H9 (cell line): ENCODE results near the gene FAM174A. TPM values are rescaled to one million over a fixed set of nuclear protein-coding genes. Genes with fewer than 3 reads are reported as not detected.

Experiments
- DNase-seq: peaks from one replicate; pipeline ENCODE4 v3.0.0-alpha.2; 2017
- H2AFZ ChIP-seq: one replicate; pipeline ENCODE4 v1.6.1; 2013; ENCODE audit warnings: mild to moderate bottlenecking, low read length, control low read depth, moderate library complexity
- H2AK5ac ChIP-seq: 2 replicates; pipeline ENCODE4 v1.6.1; 2013; ENCODE audit warnings: low read length, control low read depth, mixed read lengths; ENCODE audit not compliant: insufficient read length
- H2BK120ac ChIP-seq: one replicate; pipeline ENCODE4 v1.6.1; 2013; ENCODE audit warnings: low read depth, mild to moderate bottlenecking, low read length, control low read depth, inconsistent platforms; ENCODE audit not compliant: poor library complexity, severe bottlenecking
- H2BK12ac ChIP-seq: 2 replicates; pipeline ENCODE4 v1.6.1; 2013; ENCODE audit warnings: low read length, control low read depth, mixed read lengths, low read depth; ENCODE audit not compliant: insufficient read length
- H2BK15ac ChIP-seq: 2 replicates; pipeline ENCODE4 v1.6.1; 2013; ENCODE audit warnings: low read depth, low read length, control low read depth
- H2BK20ac ChIP-seq: one replicate; pipeline ENCODE4 v1.6.1; 2013; ENCODE audit warnings: low read depth, mild to moderate bottlenecking, low read length, control low read depth, inconsistent platforms; ENCODE audit not compliant: poor library complexity, severe bottlenecking
- H2BK5ac ChIP-seq: 2 replicates; pipeline ENCODE4 v1.6.1; 2013; ENCODE audit warnings: low read length, control low read depth, mixed read lengths; ENCODE audit not compliant: insufficient read length
- H3K14ac ChIP-seq: 2 replicates; pipeline ENCODE4 v1.6.1; 2013; ENCODE audit warnings: low read length, control low read depth; ENCODE audit not compliant: insufficient read depth
- H3K18ac ChIP-seq: 2 replicates; pipeline ENCODE4 v1.6.1; 2013; ENCODE audit warnings: low read depth, mild to moderate bottlenecking, mixed read lengths, low read length, control low read depth; ENCODE audit not compliant: insufficient read length
- H3K23ac ChIP-seq: 2 replicates; pipeline ENCODE4 v1.6.1; 2013; ENCODE audit warnings: low read length, control low read depth, mixed read lengths, low read depth; ENCODE audit not compliant: insufficient read length
- H3K23me2 ChIP-seq: 2 replicates; pipeline ENCODE4 v1.6.1; 2013; ENCODE audit warnings: low read depth, mild to moderate bottlenecking, mixed read lengths, low read length, control low read depth; ENCODE audit not compliant: insufficient read length, poor library complexity, severe bottlenecking
- H3K27ac ChIP-seq: 2 replicates; pipeline ENCODE4 v1.5.1; 2013; ENCODE audit warnings: low read length, control low read depth, mixed read lengths, low read depth; ENCODE audit not compliant: insufficient read length
- H3K27me3 ChIP-seq: 2 replicates; pipeline ENCODE4 v1.6.1; 2013; ENCODE audit warnings: low read length, control low read depth, inconsistent platforms; ENCODE audit not compliant: insufficient read depth
- H3K4ac ChIP-seq: 2 replicates; pipeline ENCODE4 v1.6.1; 2013; ENCODE audit warnings: low read depth, mild to moderate bottlenecking, control low read depth, inconsistent platforms, low read length, moderate library complexity
- H3K4me1 ChIP-seq: 2 replicates; pipeline ENCODE4 v1.6.1; 2013; ENCODE audit warnings: low read length, control low read depth, inconsistent platforms; ENCODE audit not compliant: insufficient read depth
- H3K4me2 ChIP-seq: 2 replicates; pipeline ENCODE4 v1.6.1; 2013; ENCODE audit warnings: low read length, control low read depth, mixed read lengths; ENCODE audit not compliant: insufficient read length, insufficient read depth
- H3K56ac ChIP-seq: 2 replicates; pipeline ENCODE4 v1.6.1; 2013; ENCODE audit warnings: low read depth, mild to moderate bottlenecking, mixed read lengths, low read length, control low read depth; ENCODE audit not compliant: insufficient read length
- H3K79me1 ChIP-seq: 2 replicates; pipeline ENCODE4 v1.6.1; 2013; ENCODE audit warnings: low read depth, mild to moderate bottlenecking, moderate library complexity, low read length, control low read depth, inconsistent platforms; ENCODE audit not compliant: insufficient read depth, poor library complexity, severe bottlenecking
- H3K79me2 ChIP-seq: 2 replicates; pipeline ENCODE4 v1.6.1; 2013; ENCODE audit warnings: low read length, control low read depth, inconsistent platforms; ENCODE audit not compliant: insufficient read depth
- H3K9ac ChIP-seq: 2 replicates; pipeline ENCODE4 v1.6.1; 2013; ENCODE audit warnings: low read length, control low read depth, mixed read lengths; ENCODE audit not compliant: insufficient read length; ENCODE audit errors: extremely low read depth
- H3K9me3 ChIP-seq: one replicate; pipeline ENCODE4 v1.6.1; 2013; ENCODE audit warnings: low read depth, low read length, inconsistent platforms; ENCODE audit not compliant: control insufficient read depth
- H3T11ph ChIP-seq: one replicate; pipeline ENCODE4 v1.6.1; 2013; ENCODE audit warnings: mild to moderate bottlenecking, low read length, control low read depth, inconsistent platforms
- H4K20me1 ChIP-seq: one replicate; pipeline ENCODE4 v1.6.1; 2013; ENCODE audit not compliant: control insufficient read depth, insufficient read length, insufficient read depth
- H4K5ac ChIP-seq: 2 replicates; pipeline ENCODE4 v1.6.1; 2013; ENCODE audit warnings: low read depth, mild to moderate bottlenecking, mixed read lengths, low read length, control low read depth; ENCODE audit not compliant: insufficient read length
- H4K8ac ChIP-seq: replicated peaks from 2 replicates; pipeline ENCODE4 v1.6.1; 2013; ENCODE audit warnings: low read length, control low read depth, mixed read lengths, low read depth; ENCODE audit not compliant: insufficient read length
- H4K91ac ChIP-seq: 2 replicates; pipeline ENCODE4 v1.6.1; 2013; ENCODE audit warnings: low read depth, mild to moderate bottlenecking, moderate library complexity, mixed read lengths, low read length, control low read depth; ENCODE audit not compliant: insufficient read length
- H3K27ac Mint-ChIP-seq, 3 experiments: 2 replicates in 2 of 3; 3 replicates in 1 of 3; pipeline ENCODE4 v1.8.0; 2020 to 2021; ENCODE audit warnings: mixed read lengths in 3 of 3, mild to moderate bottlenecking in 1 of 3, moderate library complexity in 1 of 3
- H3K27me3 Mint-ChIP-seq: 2 replicates; pipeline ENCODE4 v1.8.0; 2021; ENCODE audit warnings: low read depth, mild to moderate bottlenecking, moderate library complexity, mixed read lengths
- H3K36me3 Mint-ChIP-seq, 3 experiments: 2 replicates in 2 of 3; 3 replicates in 1 of 3; pipeline ENCODE4 v1.8.0; 2020 to 2021; ENCODE audit warnings: low read depth in 3 of 3, mixed read lengths in 3 of 3; ENCODE audit not compliant: insufficient read depth in 1 of 3
- H3K4me1 Mint-ChIP-seq, 2 experiments: 2 replicates each; pipeline ENCODE4 v1.8.0; 2020; ENCODE audit warnings: mixed read lengths in 2 of 2
- H3K4me3 Mint-ChIP-seq, 2 experiments: 2 replicates in 1 of 2; 3 replicates in 1 of 2; pipeline ENCODE4 v1.8.0; 2020 to 2021; ENCODE audit warnings: mild to moderate bottlenecking in 2 of 2, mixed read lengths in 2 of 2, moderate library complexity in 1 of 2
- H3K9me3 Mint-ChIP-seq, 2 experiments: 2 replicates in 1 of 2; 3 replicates in 1 of 2; pipeline ENCODE4 v1.8.0; 2020; ENCODE audit warnings: mild to moderate bottlenecking in 2 of 2, mixed read lengths in 2 of 2, moderate library complexity in 1 of 2
- WGBS: extraction: QIAGEN DNeasy Blood & Tissue Kit; methylation state at CpG from one replicate; pipeline ENCODE4 v1.1.7; 2013; ENCODE audit warnings: missing lambda C conversion rate, low lambda C conversion rate, mixed read lengths; ENCODE audit not compliant: insufficient read length; ENCODE audit errors: extremely low coverage; 5-methylcytosine and 5-hydroxymethylcytosine counted together
- total RNA-seq: library from RNA; stranded (reverse); gene quantifications from 2 replicates; pipeline ENCODE4 v1.2.1, GENCODE V29; 2021
- TF ChIP-seq, protein P1 (sequence below): fragments of 200-600 bp; sonication (generic); conservative IDR thresholded peaks from 3 replicates; pipeline ENCODE4 v1.8.0; 2021; ENCODE audit warnings: antibody characterized with exemption, mild to moderate bottlenecking

FAM174A gene
- total RNA-seq, 1 experiment from 2014 or later = 4.3 TPM

DNA sequence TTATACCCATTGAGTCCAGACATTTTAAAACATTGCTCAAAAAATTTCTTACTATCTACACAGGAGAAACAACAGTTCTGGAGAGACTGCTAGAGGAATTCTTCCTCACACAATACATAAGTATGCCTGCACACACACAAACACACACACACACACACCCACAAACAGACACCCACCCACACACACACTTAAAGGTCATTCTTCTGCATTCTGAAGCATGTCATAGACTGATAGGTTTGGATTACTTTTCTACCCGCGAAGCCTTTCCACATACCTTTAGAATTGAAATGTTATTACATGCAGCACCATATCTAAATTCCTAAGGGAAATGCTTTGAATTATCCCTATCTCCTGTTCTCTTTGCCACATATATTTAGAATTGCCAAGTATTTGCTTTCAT, 80.2 kb downstream of the FAM174A start:
- Histone ChIP-seq H3K23me2 (no peaks in the 10 kb centered on the region), H2BK20ac (no peak overlapping the region), H3K9me3 (no peaks in the 10 kb centered on the region), H2AFZ (no peak overlapping the region), H3T11ph (no peak overlapping the region), H3K27me3 (no peaks in the 10 kb centered on the region), H3K4me1 (no peaks in the 10 kb centered on the region), H3K23ac (no peak overlapping the region), H4K20me1 (no peaks in the 10 kb centered on the region), H3K79me1 (no peaks in the 10 kb centered on the region), H3K14ac (no peak overlapping the region), H2AK5ac (no peak overlapping the region), H4K91ac (no peak overlapping the region), H4K8ac (no peak overlapping the region), H2BK120ac (no peak overlapping the region), H2BK5ac (no peak overlapping the region), H2BK12ac (no peak overlapping the region), H3K9ac (no peak overlapping the region), H4K5ac (no peak overlapping the region), H3K4me2 (no peak overlapping the region), H2BK15ac (no peak overlapping the region), H3K4ac (no peak overlapping the region), H3K79me2 (no peaks in the 10 kb centered on the region), H3K56ac (no peak overlapping the region), H3K27ac (no peak overlapping the region), H3K18ac (no peak overlapping the region)
- Mint-ChIP-seq H3K27ac (no peak overlapping the region), H3K9me3 (peaks cover 0 to 7% of the 10 kb centered on the region in 2 experiments; a peak in 2 of 5 replicates), H3K36me3 (peaks cover 0 to 6% (median 0%) of the 10 kb centered on the region in 3 experiments; a peak in 1 of 7 replicates), H3K4me1 (peaks cover 4 to 5% of the 10 kb centered on the region in 2 experiments; a peak in 2 of 4 replicates), H3K4me3 (no peak overlapping the region), H3K27me3 (no peaks in the 10 kb centered on the region)
- no peak for DNase-seq
- TF ChIP-seq, protein P1, sequence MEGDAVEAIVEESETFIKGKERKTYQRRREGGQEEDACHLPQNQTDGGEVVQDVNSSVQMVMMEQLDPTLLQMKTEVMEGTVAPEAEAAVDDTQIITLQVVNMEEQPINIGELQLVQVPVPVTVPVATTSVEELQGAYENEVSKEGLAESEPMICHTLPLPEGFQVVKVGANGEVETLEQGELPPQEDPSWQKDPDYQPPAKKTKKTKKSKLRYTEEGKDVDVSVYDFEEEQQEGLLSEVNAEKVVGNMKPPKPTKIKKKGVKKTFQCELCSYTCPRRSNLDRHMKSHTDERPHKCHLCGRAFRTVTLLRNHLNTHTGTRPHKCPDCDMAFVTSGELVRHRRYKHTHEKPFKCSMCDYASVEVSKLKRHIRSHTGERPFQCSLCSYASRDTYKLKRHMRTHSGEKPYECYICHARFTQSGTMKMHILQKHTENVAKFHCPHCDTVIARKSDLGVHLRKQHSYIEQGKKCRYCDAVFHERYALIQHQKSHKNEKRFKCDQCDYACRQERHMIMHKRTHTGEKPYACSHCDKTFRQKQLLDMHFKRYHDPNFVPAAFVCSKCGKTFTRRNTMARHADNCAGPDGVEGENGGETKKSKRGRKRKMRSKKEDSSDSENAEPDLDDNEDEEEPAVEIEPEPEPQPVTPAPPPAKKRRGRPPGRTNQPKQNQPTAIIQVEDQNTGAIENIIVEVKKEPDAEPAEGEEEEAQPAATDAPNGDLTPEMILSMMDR = no peak
- WGBS = no CpG with 5 or more reads among the region's 2 CpGs
